Sigmoid colon (tissue), 7 donors: ENCODE measurements around the gene NKX1-1. TPM values are rescaled to one million over a fixed set of nuclear protein-coding genes. Genes with fewer than 3 reads are reported as not detected.

Experiments used
- DNase-seq: peaks from one replicate; pipeline ENCODE4 v3.0.0-alpha.2; 2019
- H3K27ac ChIP-seq, 4 donors: fragments of 200-600 bp; sonication (generic); one replicate each; pipeline ENCODE4 v1.5.1; 2016 to 2019; ENCODE audit warnings: mild to moderate bottlenecking in 1 of 4
- H3K27me3 ChIP-seq, 3 donors: fragments of 200-600 bp; sonication (generic); one replicate each; pipeline ENCODE4 v1.5.1; 2019; ENCODE audit warnings: mild to moderate bottlenecking in 1 of 3
- H3K36me3 ChIP-seq, 4 donors: fragments of 200-600 bp; sonication (generic); one replicate each; pipeline ENCODE4 v1.5.1; 2016 to 2019
- H3K4me1 ChIP-seq, 4 donors: fragments of 200-600 bp; sonication (generic); one replicate each; pipeline ENCODE4 v1.5.1; 2017 to 2019
- H3K4me3 ChIP-seq, 4 donors: fragments of 200-600 bp; sonication (generic); one replicate each; pipeline ENCODE4 v1.5.1; 2017 to 2019; ENCODE audit warnings: mild to moderate bottlenecking in 2 of 4, moderate library complexity in 1 of 4
- H3K9me3 ChIP-seq, 4 donors: fragments of 200-600 bp in 3 of 4; sonication (generic) in 3 of 4; one replicate each; pipeline versions ENCODE4 v1.5.1 to v1.6.1; 2013 to 2019
- EP300 ChIP-seq, 4 donors: sonication (generic); formaldehyde crosslinking; IDR thresholded peaks; one replicate each; pipeline ENCODE4 v1.6.1; 2017; ENCODE audit warnings: antibody characterized with exemption in 4 of 4
- POLR2A ChIP-seq, 2 donors: fragments of 450-650 bp; IDR thresholded peaks; one replicate each; pipeline ENCODE4 v1.6.1; 2016; ENCODE audit warnings: antibody characterized with exemption in 2 of 2, mild to moderate bottlenecking in 2 of 2, moderate library complexity in 2 of 2
- POLR2AphosphoS5 ChIP-seq, 4 donors: sonication (generic); formaldehyde crosslinking; IDR thresholded peaks; one replicate each; pipeline ENCODE4 v1.6.1; 2017; ENCODE audit warnings: antibody characterized with exemption in 4 of 4
- WGBS, 2 donors: extraction: QIAGEN DNeasy Blood & Tissue Kit; methylation state at CpG; one replicate each; pipeline ENCODE4 v1.1.7; 2013; 5-methylcytosine and 5-hydroxymethylcytosine counted together
- intact Hi-C: fragments of 100-400 bp; cut with DNase I; formaldehyde crosslinking; loops from one replicate; pipeline ENCODE4 v1.15.1; 2023
- polyA plus RNA-seq, 3 donors: library from polyadenylated mRNA; stranded (reverse); fragments of 200-250 nt; gene quantifications; one replicate each; pipeline ENCODE4 v1.2.3, GENCODE V29; 2013
- total RNA-seq, 4 donors: library from RNA; depleted of rRNA; stranded (reverse); fragments of >200 nt; gene quantifications; one replicate each; pipeline ENCODE4 v1.1.0, GENCODE V29; 2016
- TF ChIP-seq, protein P1 (sequence below), 4 experiments: fragments of 450-650 bp in 3 of 4; fragments of 200-600 bp in 1 of 4; IDR thresholded peaks; one replicate each; pipeline ENCODE4 v1.5.1; 2016 to 2019; ENCODE audit warnings: antibody characterized with exemption in 4 of 4, mild to moderate bottlenecking in 3 of 4, moderate library complexity in 2 of 4
- donor health status: healthy with polysubstance abuse.
- donor health status: Bipolar disorder and iron deficiency.
- donor health status: healthy.

NKX1-1 gene
- total and polyA plus RNA-seq, 7 donors = not detected

DNA sequence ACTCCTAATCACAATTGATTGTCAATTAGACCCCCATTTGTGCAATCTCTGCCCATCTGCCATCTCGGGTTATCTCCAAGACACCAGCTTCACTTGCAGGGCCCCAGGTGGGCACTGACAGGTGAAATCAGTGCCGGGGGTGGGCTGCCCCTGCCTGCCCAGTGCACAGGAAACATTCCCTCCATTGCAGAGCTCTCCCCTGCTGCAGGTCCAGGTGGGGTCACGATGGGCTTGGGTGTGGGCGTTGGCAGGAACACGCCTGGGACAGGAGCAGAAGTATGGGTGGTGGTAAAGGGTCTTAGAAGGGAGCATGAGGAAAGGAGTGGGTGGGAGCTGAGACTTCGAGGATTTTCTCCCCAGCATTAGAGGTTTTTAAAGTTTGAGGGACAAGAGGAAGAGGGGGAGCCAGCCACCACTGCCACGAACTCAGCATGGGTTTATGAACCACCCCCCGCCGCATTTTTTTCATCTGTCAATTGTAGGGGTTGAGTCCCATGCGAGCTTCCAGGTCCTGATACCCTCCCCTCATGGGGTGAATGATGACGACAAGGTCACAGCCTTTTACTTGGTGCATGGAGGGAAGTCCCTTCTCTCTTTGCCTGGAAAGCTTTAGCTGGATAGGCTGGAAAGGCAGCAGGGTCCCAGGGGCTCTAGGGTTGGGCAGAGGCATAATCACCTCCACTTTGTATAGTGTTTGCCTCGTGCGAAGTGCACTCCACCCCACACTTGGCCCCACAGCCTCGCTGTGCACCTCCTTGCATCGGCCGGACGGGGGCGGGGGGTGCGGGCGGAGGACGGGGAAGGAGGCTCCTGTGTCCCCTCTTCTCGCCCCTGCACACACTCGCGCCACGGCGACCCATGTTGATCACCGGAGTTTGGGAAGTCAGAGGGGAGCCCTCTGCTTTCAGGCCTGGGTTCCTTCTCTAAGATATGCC lies 3.5 kb upstream of the NKX1-1 start:
- peaks cover 62 to 97% (median 85%) of the 10 kb centered on the region in 3 donors for H3K27me3 ChIP-seq
- no peak overlapping the region for H3K4me3 ChIP-seq
- 48 to 59% methylated on average over 27 of the region's 27 CpGs for WGBS, 2 donors
- intact Hi-C loops = no loop called here
- peak; percentile 41 for DNase-seq
- H3K27ac ChIP-seq = no peak overlapping the region
- no peaks in the 10 kb centered on the region for H3K36me3 ChIP-seq
- TF ChIP-seq, protein P1, sequence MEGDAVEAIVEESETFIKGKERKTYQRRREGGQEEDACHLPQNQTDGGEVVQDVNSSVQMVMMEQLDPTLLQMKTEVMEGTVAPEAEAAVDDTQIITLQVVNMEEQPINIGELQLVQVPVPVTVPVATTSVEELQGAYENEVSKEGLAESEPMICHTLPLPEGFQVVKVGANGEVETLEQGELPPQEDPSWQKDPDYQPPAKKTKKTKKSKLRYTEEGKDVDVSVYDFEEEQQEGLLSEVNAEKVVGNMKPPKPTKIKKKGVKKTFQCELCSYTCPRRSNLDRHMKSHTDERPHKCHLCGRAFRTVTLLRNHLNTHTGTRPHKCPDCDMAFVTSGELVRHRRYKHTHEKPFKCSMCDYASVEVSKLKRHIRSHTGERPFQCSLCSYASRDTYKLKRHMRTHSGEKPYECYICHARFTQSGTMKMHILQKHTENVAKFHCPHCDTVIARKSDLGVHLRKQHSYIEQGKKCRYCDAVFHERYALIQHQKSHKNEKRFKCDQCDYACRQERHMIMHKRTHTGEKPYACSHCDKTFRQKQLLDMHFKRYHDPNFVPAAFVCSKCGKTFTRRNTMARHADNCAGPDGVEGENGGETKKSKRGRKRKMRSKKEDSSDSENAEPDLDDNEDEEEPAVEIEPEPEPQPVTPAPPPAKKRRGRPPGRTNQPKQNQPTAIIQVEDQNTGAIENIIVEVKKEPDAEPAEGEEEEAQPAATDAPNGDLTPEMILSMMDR (IDR thresholded peaks at IDR 0.05) = no peak
- TF ChIP-seq EP300 (IDR thresholded peaks at IDR 0.05) = no peak
- TF ChIP-seq POLR2A (IDR thresholded peaks at IDR 0.05) = no peak
- TF ChIP-seq POLR2AphosphoS5 (IDR thresholded peaks at IDR 0.05) = no peak
- peaks cover 0 to 32% (median 21%) of the 10 kb centered on the region in 4 donors for H3K4me1 ChIP-seq
- no peaks in the 10 kb centered on the region for H3K9me3 ChIP-seq

DNA sequence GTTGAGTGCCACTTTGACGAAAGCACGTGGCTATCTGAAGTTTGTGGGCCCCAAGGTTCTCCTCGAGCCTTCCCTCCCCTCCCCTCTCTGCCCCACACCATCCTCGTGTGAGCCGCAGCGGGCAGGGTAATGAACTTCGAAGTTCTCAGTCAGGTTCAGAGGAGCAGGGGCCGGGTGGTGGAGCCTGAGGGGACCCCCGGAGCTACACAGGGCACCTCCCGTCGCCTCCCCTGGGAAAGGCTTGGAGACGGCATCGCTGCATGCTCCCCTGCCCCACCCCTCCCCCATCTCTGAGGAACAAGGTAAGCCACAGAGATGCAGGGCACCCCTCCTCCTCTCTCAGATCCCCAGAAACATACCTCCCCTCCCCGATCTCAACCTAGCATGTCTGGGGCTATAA lies 2.8 kb upstream of the NKX1-1 start:
- 45 to 47% methylated on average over 14 of the region's 14 CpGs for WGBS, 2 donors
- Histone ChIP-seq H3K4me1 (peaks cover 0 to 38% (median 24%) of the 10 kb centered on the region in 4 donors), H3K36me3 (no peaks in the 10 kb centered on the region), H3K9me3 (no peaks in the 10 kb centered on the region), H3K27ac (no peak overlapping the region), H3K27me3 (peaks cover 69 to 98% (median 89%) of the 10 kb centered on the region in 3 donors), H3K4me3 (no peak overlapping the region)
- intact Hi-C loops = no loop called here
- DNase-seq = peak; percentile 44
- no peak for TF ChIP-seq EP300 (IDR thresholded peaks at IDR 0.05)
- no peak for TF ChIP-seq POLR2A (IDR thresholded peaks at IDR 0.05)
- TF ChIP-seq POLR2AphosphoS5 (IDR thresholded peaks at IDR 0.05) = no peak
- TF ChIP-seq, protein P1 (IDR thresholded peaks at IDR 0.05) = no peak

DNA sequence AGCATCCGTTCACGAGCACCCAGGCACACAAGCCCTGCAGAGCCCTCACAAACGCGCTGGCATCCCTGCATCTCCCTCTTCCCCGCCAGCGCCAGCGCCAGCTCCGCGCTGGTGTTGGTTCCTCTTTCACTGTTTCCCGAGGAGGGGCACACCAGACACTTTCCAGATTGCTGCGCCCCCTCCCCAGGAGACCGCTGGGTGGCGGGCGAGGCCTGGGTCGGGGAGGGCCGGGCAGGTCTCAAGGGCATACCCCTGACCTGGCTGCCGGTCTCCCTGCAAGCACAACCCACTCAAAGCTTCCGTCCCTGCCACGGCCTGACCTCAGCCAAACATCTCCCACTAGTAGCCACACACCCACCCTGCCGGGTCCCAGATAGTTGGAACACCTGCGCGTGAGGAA lies 2.2 kb upstream of the NKX1-1 start:
- Histone ChIP-seq H3K27me3 (peaks cover 72 to 98% (median 89%) of the 10 kb centered on the region in 3 donors), H3K4me1 (peaks cover 0 to 43% (median 29%) of the 10 kb centered on the region in 4 donors), H3K4me3 (no peak overlapping the region), H3K36me3 (no peaks in the 10 kb centered on the region), H3K27ac (no peak overlapping the region), H3K9me3 (no peaks in the 10 kb centered on the region)
- TF ChIP-seq POLR2A (IDR thresholded peaks at IDR 0.05) (no peak), EP300 (IDR thresholded peaks at IDR 0.05) (no peak), POLR2AphosphoS5 (IDR thresholded peaks at IDR 0.05) (no peak)
- TF ChIP-seq, protein P1 (IDR thresholded peaks at IDR 0.05) = no peak
- intact Hi-C loops = no loop called here
- 17 to 33% methylated on average over 22 of the region's 22 CpGs for whole genome bisulfite sequencing, 2 donors
- peak; percentile 46 for DNase-seq

DNA sequence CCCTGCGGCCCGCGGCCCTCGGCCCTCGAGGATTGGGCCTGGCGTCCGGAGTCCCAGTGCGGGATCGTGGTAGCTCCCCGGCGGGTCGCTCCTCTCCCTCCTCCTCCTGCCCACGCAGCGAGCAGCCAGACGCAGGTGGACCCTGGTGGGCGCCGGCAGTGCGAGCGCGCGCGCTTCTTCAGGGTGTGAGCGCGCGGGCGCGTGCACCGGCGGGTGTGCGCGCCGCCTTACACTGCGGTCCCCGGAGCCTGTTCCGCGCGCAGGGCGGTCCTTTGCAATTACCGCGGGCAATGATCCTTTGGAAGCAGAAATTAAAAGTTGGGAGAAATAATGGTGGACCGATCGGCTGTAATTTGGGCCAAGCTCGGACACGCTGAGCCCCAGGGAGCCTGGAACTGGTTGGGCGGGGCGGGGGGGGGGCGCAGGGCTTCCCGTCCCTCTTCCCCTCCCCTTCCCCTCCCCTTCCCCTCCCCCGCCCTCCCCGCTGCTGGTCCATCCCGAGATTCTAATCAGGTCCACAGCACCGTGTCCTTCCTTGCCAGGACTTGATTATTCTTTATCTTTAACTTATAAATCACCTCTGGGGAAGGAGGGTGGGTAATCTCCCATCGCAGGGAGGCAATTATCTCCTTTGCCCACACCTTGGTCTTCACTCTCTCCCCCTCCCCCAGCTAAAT lies 1.6 kb upstream of the NKX1-1 start:
- Histone ChIP-seq H3K36me3 (no peaks in the 10 kb centered on the region), H3K4me1 (peaks cover 0 to 48% (median 34%) of the 10 kb centered on the region in 4 donors), H3K9me3 (no peaks in the 10 kb centered on the region), H3K4me3 (no peak overlapping the region), H3K27ac (no peak overlapping the region), H3K27me3 (peaks cover 69 to 98% (median 89%) of the 10 kb centered on the region in 3 donors)
- no peak for DNase-seq
- intact Hi-C loops = no loop called here
- 10 to 21% methylated on average over 53 of the region's 53 CpGs for WGBS, 2 donors
- TF ChIP-seq POLR2A (IDR thresholded peaks at IDR 0.05) = no peak
- no peak for TF ChIP-seq EP300 (IDR thresholded peaks at IDR 0.05)
- TF ChIP-seq, protein P1 (IDR thresholded peaks at IDR 0.05) = no peak
- TF ChIP-seq POLR2AphosphoS5 (IDR thresholded peaks at IDR 0.05) = no peak
